Measurements from ENCODE around the gene PHETA2.

The PHETA2 gene, protein sequence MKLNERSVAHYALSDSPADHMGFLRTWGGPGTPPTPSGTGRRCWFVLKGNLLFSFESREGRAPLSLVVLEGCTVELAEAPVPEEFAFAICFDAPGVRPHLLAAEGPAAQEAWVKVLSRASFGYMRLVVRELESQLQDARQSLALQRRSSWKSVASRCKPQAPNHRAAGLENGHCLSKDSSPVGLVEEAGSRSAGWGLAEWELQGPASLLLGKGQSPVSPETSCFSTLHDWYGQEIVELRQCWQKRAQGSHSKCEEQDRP

DNA sequence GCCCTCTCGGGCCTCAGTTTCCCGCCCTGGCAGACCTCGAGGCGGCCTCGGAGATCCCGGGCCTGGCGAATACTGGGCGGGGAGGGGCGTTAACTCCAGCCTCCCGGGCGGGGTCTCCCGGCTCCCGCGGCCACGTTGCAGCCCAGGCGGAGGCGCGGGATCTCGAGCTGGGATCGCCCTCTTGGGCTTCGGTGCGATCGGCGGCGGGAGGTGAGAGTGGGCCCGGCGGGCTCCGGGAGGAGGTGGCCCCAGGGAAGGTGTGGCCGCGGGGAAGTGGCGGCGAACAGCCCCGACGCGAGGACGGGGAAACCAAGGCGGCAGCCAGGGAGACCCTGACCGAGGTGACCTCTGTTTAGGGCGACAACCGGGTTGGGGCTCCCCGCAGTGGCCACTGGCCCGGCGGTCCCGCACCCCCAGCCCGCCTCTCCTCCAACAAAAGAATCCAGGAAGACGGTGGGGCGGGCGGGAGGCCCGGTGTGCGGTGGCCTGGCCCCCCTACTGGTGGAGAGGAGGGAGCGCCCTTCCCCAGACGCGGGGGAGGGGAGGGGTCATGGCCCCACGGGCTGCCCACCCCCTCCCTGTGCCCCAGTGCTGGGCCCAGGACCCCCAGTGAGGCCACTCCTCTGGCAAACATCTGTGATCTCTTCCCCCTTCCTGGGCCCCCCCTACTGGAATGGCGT lies at the start of gene PHETA2:
Gene PHETA2 (plus strand): TSS at position 117 of the 680 bp plus-strand sequence. CDS start 3,046 bp downstream, outside the sequence.
- TF ChIP-seq, protein P1, sequence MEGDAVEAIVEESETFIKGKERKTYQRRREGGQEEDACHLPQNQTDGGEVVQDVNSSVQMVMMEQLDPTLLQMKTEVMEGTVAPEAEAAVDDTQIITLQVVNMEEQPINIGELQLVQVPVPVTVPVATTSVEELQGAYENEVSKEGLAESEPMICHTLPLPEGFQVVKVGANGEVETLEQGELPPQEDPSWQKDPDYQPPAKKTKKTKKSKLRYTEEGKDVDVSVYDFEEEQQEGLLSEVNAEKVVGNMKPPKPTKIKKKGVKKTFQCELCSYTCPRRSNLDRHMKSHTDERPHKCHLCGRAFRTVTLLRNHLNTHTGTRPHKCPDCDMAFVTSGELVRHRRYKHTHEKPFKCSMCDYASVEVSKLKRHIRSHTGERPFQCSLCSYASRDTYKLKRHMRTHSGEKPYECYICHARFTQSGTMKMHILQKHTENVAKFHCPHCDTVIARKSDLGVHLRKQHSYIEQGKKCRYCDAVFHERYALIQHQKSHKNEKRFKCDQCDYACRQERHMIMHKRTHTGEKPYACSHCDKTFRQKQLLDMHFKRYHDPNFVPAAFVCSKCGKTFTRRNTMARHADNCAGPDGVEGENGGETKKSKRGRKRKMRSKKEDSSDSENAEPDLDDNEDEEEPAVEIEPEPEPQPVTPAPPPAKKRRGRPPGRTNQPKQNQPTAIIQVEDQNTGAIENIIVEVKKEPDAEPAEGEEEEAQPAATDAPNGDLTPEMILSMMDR (IDR thresholded peaks at IDR 0.05; ENCODE audit: control insufficient read depth, insufficient read depth, low read depth, low read length, missing control alignments): peak; percentile 60
- peak within 1 kb of the TSS; percentile 81 for H3K4me3 ChIP-seq (ENCODE audit: control insufficient read depth, low read depth, low read length)
- no peak for DNase-seq (ENCODE audit: low read depth)

DNA sequence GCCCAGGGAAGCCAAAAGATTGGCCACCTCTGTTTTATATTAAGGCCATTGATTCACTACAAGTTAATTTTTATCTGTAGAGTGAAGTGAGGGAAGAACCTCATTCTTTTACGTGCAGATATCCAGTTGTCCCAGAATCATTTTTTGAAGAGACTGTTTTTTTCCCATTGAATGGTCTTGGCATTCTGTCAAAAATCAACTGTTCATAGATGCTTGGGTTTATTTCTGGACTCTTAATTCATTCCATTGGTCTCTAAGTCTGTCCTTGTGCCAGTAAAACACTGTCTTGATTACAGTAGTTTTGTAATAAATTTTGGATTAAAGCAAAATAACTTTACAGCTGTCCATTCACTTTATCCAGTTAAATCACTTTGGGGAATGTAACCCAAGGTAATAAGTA lies 48.6 kb upstream of the PHETA2 start:
- no peak for DNase-seq (ENCODE audit: low read depth)
- no peak overlapping the region for H3K4me3 ChIP-seq (ENCODE audit: control insufficient read depth, low read depth, low read length)
- TF ChIP-seq, protein P1 (IDR thresholded peaks at IDR 0.05; ENCODE audit: control insufficient read depth, insufficient read depth, low read depth, low read length, missing control alignments): no peak

DNA sequence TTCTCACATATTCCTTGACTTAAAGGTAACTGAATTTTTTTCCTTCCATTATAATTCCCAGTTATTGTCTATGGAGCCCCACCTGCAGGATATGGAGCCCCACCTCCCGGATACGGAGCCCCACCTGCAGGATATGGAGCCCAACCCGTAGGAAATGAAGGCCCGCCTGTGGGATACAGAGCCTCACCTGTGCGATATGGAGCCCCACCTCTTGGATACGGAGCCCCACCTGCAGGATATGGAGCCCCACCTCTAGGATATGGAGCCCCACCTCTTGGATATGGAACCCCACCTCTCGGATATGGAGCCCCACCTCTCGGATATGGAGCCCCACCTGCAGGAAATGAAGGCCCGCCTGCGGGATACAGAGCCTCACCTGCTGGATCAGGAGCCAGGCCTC lies 47.3 kb upstream of the PHETA2 start:
- DNase-seq (ENCODE audit: low read depth): no peak
- H3K4me3 ChIP-seq (ENCODE audit: control insufficient read depth, low read depth, low read length): no peak overlapping the region
- TF ChIP-seq, protein P1 (IDR thresholded peaks at IDR 0.05; ENCODE audit: control insufficient read depth, insufficient read depth, low read depth, low read length, missing control alignments): no peak

DNA sequence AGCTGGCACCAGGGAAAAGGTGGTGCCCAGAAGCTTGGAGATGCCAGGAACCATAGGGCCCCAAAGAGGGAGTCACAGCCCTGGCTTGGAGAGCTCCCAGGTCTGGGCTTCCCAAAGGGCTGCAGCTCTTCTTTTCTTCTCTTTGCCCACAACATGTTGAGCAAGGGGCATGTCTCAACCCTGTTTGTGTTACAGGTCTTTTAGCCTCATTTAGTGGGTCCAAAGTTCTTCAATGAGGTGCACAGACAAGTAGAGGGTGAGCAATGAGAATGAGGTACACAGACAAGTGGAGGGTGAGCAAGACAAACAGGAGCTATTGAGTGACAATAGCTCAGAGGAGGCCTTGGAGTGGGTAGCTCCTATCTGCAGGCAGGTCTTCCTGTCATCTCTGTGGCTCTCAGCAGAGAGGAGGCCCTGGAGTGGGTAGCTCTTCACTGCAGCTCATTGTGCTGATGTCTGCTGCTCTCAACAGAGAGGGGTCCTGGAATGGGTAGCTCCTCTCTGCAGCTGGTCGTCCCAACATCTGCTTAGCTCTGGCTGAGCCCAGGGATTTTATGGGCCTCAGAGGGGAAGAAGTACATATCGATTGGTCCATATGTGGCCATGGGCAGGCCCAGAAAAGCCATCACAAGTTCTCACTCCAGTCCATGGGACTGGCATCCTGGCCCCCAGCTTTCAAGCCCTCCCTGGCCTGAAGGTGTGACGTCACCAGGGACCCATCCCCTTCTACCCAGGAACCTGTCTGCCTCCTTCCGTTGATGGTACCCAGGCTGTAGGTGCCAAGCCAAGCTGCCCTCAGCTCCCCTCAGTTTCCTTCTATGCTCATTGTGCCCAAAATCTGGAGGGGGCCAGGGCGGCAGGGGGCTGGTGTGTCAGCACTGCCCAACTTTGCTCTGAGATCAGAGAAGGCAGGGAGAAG lies 40.5 kb upstream of the PHETA2 start:
- TF ChIP-seq, protein P1 (IDR thresholded peaks at IDR 0.05; ENCODE audit: control insufficient read depth, insufficient read depth, low read depth, low read length, missing control alignments): no peak
- no peak for DNase-seq (ENCODE audit: low read depth)
- no peak overlapping the region for H3K4me3 ChIP-seq (ENCODE audit: control insufficient read depth, low read depth, low read length)

DNA sequence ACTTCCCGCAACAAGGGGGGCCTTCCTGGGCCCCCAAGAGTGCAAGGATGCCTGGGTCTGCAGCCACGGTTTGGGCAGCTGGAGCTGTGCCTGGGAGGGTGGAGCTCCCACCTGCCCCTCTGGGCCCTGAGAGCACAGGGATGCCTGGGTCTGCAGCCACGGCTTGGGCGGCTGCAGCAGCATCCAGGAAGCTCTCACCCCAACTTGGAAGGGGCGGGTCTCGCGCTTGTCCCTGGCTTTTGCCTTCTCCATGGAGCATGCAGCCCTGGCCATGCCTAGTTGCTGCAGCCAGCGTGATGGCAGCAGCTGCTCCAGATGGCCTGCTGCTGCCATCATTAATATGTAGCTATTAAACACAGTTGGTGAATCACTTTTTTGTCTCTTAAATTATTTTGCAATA lies 38.8 kb upstream of the PHETA2 start:
- H3K4me3 ChIP-seq (ENCODE audit: control insufficient read depth, low read depth, low read length): no peak overlapping the region
- TF ChIP-seq, protein P1 (IDR thresholded peaks at IDR 0.05; ENCODE audit: control insufficient read depth, insufficient read depth, low read depth, low read length, missing control alignments): no peak
- no peak for DNase-seq (ENCODE audit: low read depth)

DNA sequence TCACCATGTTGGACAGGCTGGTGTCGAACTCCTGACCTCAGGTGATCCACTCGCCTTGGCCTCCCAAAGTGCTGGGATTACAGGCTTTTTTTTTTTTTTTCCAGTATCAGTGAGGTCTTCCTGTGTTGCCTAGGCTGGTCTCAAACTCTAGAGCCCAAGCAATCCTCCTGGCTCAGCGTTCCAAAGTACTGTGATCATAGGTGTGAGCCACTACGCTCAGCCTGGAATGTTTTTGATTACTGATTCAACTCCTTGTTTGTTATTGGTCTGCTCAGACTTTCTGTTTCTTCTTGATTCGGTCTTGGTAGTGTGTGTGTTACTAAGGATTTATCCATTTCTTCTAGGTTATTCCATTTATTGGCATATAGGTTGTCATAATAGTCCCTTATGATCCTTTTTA lies 34.8 kb upstream of the PHETA2 start:
- TF ChIP-seq, protein P1 (IDR thresholded peaks at IDR 0.05; ENCODE audit: control insufficient read depth, insufficient read depth, low read depth, low read length, missing control alignments): no peak
- DNase-seq (ENCODE audit: low read depth): peak; percentile 10
- H3K4me3 ChIP-seq (ENCODE audit: control insufficient read depth, low read depth, low read length): no peak overlapping the region
